ENCODE data around the gene DAZL.

DAZL gene

GRCh38 chr3:16570113-16570512 is 35.1 kb downstream of the DAZL start:
- ATAC-seq, result no peak
- TF ChIP-seq ISL1 (CRISPR knock-in tag; IDR thresholded peaks at IDR 0.05) (no peak), CSDC2 (CRISPR knock-in tag; IDR thresholded peaks at IDR 0.05) (no peak), TOX (CRISPR knock-in tag; IDR thresholded peaks at IDR 0.05; ENCODE audit: borderline replicate concordance) (no peak), ZC3H10 (CRISPR knock-in tag; IDR thresholded peaks at IDR 0.05) (no peak), CREB5 (CRISPR knock-in tag; IDR thresholded peaks at IDR 0.05; ENCODE audit: low read depth) (no peak), ZFP30 (CRISPR knock-in tag; IDR thresholded peaks at IDR 0.05) (no peak), PPARA (CRISPR knock-in tag; IDR thresholded peaks at IDR 0.05; ENCODE audit: borderline replicate concordance) (no peak), ZNF8 (CRISPR knock-in tag; IDR thresholded peaks at IDR 0.05) (no peak), ZFP3 (CRISPR knock-in tag; IDR thresholded peaks at IDR 0.05) (no peak), GLIS3 (CRISPR knock-in tag; IDR thresholded peaks at IDR 0.05) (no peak), PATZ1 (CRISPR knock-in tag; IDR thresholded peaks at IDR 0.05; ENCODE audit: borderline replicate concordance) (no peak), ARNTL (CRISPR knock-in tag; IDR thresholded peaks at IDR 0.05; ENCODE audit: borderline replicate concordance, low read depth) (no peak), ZNF70 (CRISPR knock-in tag; IDR thresholded peaks at IDR 0.05) (no peak), POU6F1 (CRISPR knock-in tag; IDR thresholded peaks at IDR 0.05; ENCODE audit: borderline replicate concordance, low read depth) (no peak), RARB (CRISPR knock-in tag; IDR thresholded peaks at IDR 0.05) (no peak), SNAI2 (CRISPR knock-in tag; IDR thresholded peaks at IDR 0.05) (no peak)
- TF ChIP-seq, protein P1, sequence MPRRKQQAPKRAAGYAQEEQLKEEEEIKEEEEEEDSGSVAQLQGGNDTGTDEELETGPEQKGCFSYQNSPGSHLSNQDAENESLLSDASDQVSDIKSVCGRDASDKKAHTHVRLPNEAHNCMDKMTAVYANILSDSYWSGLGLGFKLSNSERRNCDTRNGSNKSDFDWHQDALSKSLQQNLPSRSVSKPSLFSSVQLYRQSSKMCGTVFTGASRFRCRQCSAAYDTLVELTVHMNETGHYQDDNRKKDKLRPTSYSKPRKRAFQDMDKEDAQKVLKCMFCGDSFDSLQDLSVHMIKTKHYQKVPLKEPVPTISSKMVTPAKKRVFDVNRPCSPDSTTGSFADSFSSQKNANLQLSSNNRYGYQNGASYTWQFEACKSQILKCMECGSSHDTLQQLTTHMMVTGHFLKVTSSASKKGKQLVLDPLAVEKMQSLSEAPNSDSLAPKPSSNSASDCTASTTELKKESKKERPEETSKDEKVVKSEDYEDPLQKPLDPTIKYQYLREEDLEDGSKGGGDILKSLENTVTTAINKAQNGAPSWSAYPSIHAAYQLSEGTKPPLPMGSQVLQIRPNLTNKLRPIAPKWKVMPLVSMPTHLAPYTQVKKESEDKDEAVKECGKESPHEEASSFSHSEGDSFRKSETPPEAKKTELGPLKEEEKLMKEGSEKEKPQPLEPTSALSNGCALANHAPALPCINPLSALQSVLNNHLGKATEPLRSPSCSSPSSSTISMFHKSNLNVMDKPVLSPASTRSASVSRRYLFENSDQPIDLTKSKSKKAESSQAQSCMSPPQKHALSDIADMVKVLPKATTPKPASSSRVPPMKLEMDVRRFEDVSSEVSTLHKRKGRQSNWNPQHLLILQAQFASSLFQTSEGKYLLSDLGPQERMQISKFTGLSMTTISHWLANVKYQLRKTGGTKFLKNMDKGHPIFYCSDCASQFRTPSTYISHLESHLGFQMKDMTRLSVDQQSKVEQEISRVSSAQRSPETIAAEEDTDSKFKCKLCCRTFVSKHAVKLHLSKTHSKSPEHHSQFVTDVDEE (CRISPR knock-in tag; IDR thresholded peaks at IDR 0.05), result no peak
- TF ChIP-seq, protein P2, sequence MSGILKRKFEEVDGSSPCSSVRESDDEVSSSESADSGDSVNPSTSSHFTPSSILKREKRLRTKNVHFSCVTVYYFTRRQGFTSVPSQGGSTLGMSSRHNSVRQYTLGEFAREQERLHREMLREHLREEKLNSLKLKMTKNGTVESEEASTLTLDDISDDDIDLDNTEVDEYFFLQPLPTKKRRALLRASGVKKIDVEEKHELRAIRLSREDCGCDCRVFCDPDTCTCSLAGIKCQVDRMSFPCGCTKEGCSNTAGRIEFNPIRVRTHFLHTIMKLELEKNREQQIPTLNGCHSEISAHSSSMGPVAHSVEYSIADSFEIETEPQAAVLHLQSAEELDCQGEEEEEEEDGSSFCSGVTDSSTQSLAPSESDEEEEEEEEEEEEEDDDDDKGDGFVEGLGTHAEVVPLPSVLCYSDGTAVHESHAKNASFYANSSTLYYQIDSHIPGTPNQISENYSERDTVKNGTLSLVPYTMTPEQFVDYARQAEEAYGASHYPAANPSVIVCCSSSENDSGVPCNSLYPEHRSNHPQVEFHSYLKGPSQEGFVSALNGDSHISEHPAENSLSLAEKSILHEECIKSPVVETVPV (CRISPR knock-in tag; IDR thresholded peaks at IDR 0.05), result no peak

GRCh38 chr3:16568532-16568931 is 36.7 kb downstream of the DAZL start:
- no peak for TF ChIP-seq PATZ1 (CRISPR knock-in tag; IDR thresholded peaks at IDR 0.05; ENCODE audit: borderline replicate concordance)

DNA sequence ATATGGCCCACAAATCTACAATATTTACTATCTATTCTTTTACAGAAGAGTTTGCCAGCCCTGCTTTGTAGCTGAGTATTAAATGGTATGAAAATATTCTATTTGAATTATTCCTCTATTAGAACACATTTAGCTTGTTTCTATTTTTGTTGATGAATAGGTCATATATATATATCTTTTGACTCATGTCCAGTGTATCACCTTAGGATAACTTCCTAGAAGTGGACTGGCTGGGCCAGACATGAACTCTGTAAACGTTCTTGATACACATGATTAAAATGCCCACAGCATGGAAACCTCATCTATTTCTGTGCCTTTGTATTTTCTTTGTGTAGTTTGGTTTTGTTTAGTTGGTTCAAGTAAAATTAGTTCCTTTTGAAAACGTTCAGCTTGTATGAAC is 37.1 kb downstream of the DAZL start:
- no peak for ATAC-seq
- TF ChIP-seq ZFP30 (CRISPR knock-in tag; IDR thresholded peaks at IDR 0.05) (no peak), ISL1 (CRISPR knock-in tag; IDR thresholded peaks at IDR 0.05) (no peak), CSDC2 (CRISPR knock-in tag; IDR thresholded peaks at IDR 0.05) (no peak), ZNF565 (CRISPR knock-in tag; conservative IDR thresholded peaks at IDR 0.05; ENCODE audit: low read depth) (no peak), RARB (CRISPR knock-in tag; IDR thresholded peaks at IDR 0.05) (no peak), TOX (CRISPR knock-in tag; IDR thresholded peaks at IDR 0.05; ENCODE audit: borderline replicate concordance) (no peak), ESRRG (CRISPR knock-in tag; IDR thresholded peaks at IDR 0.05) (no peak), CREB5 (CRISPR knock-in tag; IDR thresholded peaks at IDR 0.05; ENCODE audit: low read depth) (no peak), ZNF70 (CRISPR knock-in tag; IDR thresholded peaks at IDR 0.05) (no peak), POU6F1 (CRISPR knock-in tag; IDR thresholded peaks at IDR 0.05; ENCODE audit: borderline replicate concordance, low read depth) (no peak), SNAI2 (CRISPR knock-in tag; IDR thresholded peaks at IDR 0.05) (no peak), PPARA (CRISPR knock-in tag; IDR thresholded peaks at IDR 0.05; ENCODE audit: borderline replicate concordance) (no peak), TCF4 (CRISPR knock-in tag; IDR thresholded peaks at IDR 0.05; ENCODE audit: borderline replicate concordance) (no peak)
- TF ChIP-seq, protein P2 (CRISPR knock-in tag; IDR thresholded peaks at IDR 0.05), result no peak

More at GRCh38 chr3:16568532-16568931, 36.7 kb downstream of the DAZL start:
- ATAC-seq, result no peak
